ENCODE results near the gene FDXR. TPM values are rescaled to one million over a fixed set of nuclear protein-coding genes. Genes with fewer than 3 reads are reported as not detected.
"Not testable (repeated sequence)": the region's sequence is repeated elsewhere in the genome, so short reads cannot be mapped to it uniquely, and the experiment has no call there.

The FDXR gene
- total RNA-seq, 2 donors from 2014 or later, result 4.5 to 8.7 TPM

GRCh38 chr17:74909097-74909496, 36.3 kb upstream of the FDXR start:
- not testable (repeated sequence) for H3K4me3 Mint-ChIP-seq; H3K27me3 Mint-ChIP-seq; H3K36me3 Mint-ChIP-seq (ENCODE audit: low read depth); H3K27ac Mint-ChIP-seq; H3K9me3 ChIP-seq (ENCODE audit: control insufficient read depth, low read length, poor library complexity, severe bottlenecking); DNase-seq; H3K4me1 Mint-ChIP-seq; ATAC-seq

- ATAC-seq (no peak), DNase-seq (no peak)
- Mint-ChIP-seq H3K27me3 (peaks cover 16% of the 10 kb centered on the region), H3K4me3 (no peak overlapping the region), H3K27ac (no peak overlapping the region), H3K36me3 (ENCODE audit: low read depth) (no peaks in the 10 kb centered on the region), H3K4me1 (peaks cover 4% of the 10 kb centered on the region)
- H3K9me3 ChIP-seq (ENCODE audit: control insufficient read depth, low read length, poor library complexity, severe bottlenecking), result no peaks in the 10 kb centered on the region
Observed at GRCh38 chr17:74907012-74907411, 34.2 kb upstream of the FDXR start.

- peaks cover 21% of the 10 kb centered on the region for H3K27me3 Mint-ChIP-seq
- not testable (repeated sequence) for H3K4me1 Mint-ChIP-seq; DNase-seq; H3K4me3 Mint-ChIP-seq; H3K36me3 Mint-ChIP-seq (ENCODE audit: low read depth); ATAC-seq; H3K9me3 ChIP-seq (ENCODE audit: control insufficient read depth, low read length, poor library complexity, severe bottlenecking); H3K27ac Mint-ChIP-seq
Observed at GRCh38 chr17:74906214-74906793, 33.5 kb upstream of the FDXR start.

- H3K27ac Mint-ChIP-seq, result no peak overlapping the region
- H3K4me3 Mint-ChIP-seq, result no peak overlapping the region
- no peaks in the 10 kb centered on the region for H3K36me3 Mint-ChIP-seq (ENCODE audit: low read depth)
- H3K27me3 Mint-ChIP-seq, result peaks cover 34% of the 10 kb centered on the region
- H3K9me3 ChIP-seq (ENCODE audit: control insufficient read depth, low read length, poor library complexity, severe bottlenecking), result no peaks in the 10 kb centered on the region
- H3K4me1 Mint-ChIP-seq, result peaks cover 4% of the 10 kb centered on the region
- ATAC-seq (no peak), DNase-seq (no peak)
Observed at GRCh38 chr17:74904687-74905409, 32.1 kb upstream of the FDXR start.

GRCh38 chr17:74903671-74904070, 30.9 kb upstream of the FDXR start:
- Mint-ChIP-seq H3K27me3 (peaks cover 29% of the 10 kb centered on the region), H3K4me3 (no peak overlapping the region), H3K27ac (peak overlapping the region; percentile 19), H3K4me1 (peaks cover 4% of the 10 kb centered on the region), H3K36me3 (ENCODE audit: low read depth) (no peaks in the 10 kb centered on the region)
- ATAC-seq (no peak), DNase-seq (no peak)
- no peaks in the 10 kb centered on the region for H3K9me3 ChIP-seq (ENCODE audit: control insufficient read depth, low read length, poor library complexity, severe bottlenecking)

GRCh38 chr17:74903034-74903433, 30.2 kb upstream of the FDXR start:
- Mint-ChIP-seq H3K27ac (no peak overlapping the region), H3K27me3 (peaks cover 29% of the 10 kb centered on the region), H3K36me3 (ENCODE audit: low read depth) (no peaks in the 10 kb centered on the region), H3K4me1 (no peaks in the 10 kb centered on the region), H3K4me3 (no peak overlapping the region)
- DNase-seq, result no peak
- ATAC-seq, result no peak
- H3K9me3 ChIP-seq (ENCODE audit: control insufficient read depth, low read length, poor library complexity, severe bottlenecking), result no peaks in the 10 kb centered on the region

GRCh38 chr17:74901353-74902135, 28.8 kb upstream of the FDXR start:
- peaks cover under 1% of the 10 kb centered on the region for H3K36me3 Mint-ChIP-seq (ENCODE audit: low read depth)
- DNase-seq, result no peak
- peaks cover 34% of the 10 kb centered on the region for H3K27me3 Mint-ChIP-seq
- no peaks in the 10 kb centered on the region for H3K9me3 ChIP-seq (ENCODE audit: control insufficient read depth, low read length, poor library complexity, severe bottlenecking)
- no peak for ATAC-seq
- peaks cover under 1% of the 10 kb centered on the region for H3K4me1 Mint-ChIP-seq
- H3K4me3 Mint-ChIP-seq, result no peak overlapping the region
- H3K27ac Mint-ChIP-seq, result no peak overlapping the region

GRCh38 chr17:74900208-74900607, 27.4 kb upstream of the FDXR start:
- DNase-seq (no peak), ATAC-seq (no peak)
- H3K9me3 ChIP-seq (ENCODE audit: control insufficient read depth, low read length, poor library complexity, severe bottlenecking), result no peaks in the 10 kb centered on the region
- peaks cover 4% of the 10 kb centered on the region for H3K4me1 Mint-ChIP-seq
- peaks cover 4% of the 10 kb centered on the region for H3K36me3 Mint-ChIP-seq (ENCODE audit: low read depth)
- no peak overlapping the region for H3K4me3 Mint-ChIP-seq
- H3K27me3 Mint-ChIP-seq, result peaks cover 46% of the 10 kb centered on the region
- no peak overlapping the region for H3K27ac Mint-ChIP-seq

GRCh38 chr17:74898376-74898946, 25.7 kb upstream of the FDXR start:
- Mint-ChIP-seq H3K27ac (no peak overlapping the region), H3K4me1 (peaks cover 6% of the 10 kb centered on the region), H3K4me3 (no peak overlapping the region), H3K36me3 (ENCODE audit: low read depth) (peaks cover 6% of the 10 kb centered on the region), H3K27me3 (peaks cover 57% of the 10 kb centered on the region)
- ATAC-seq (no peak), DNase-seq (no peak)
- H3K9me3 ChIP-seq (ENCODE audit: control insufficient read depth, low read length, poor library complexity, severe bottlenecking), result no peaks in the 10 kb centered on the region

- H3K27ac Mint-ChIP-seq, result no peak overlapping the region
- peaks cover 8% of the 10 kb centered on the region for H3K36me3 Mint-ChIP-seq (ENCODE audit: low read depth)
- H3K27me3 Mint-ChIP-seq, result peaks cover 32% of the 10 kb centered on the region
- H3K9me3 ChIP-seq (ENCODE audit: control insufficient read depth, low read length, poor library complexity, severe bottlenecking), result no peaks in the 10 kb centered on the region
- DNase-seq (no peak), ATAC-seq (no peak)
- H3K4me1 Mint-ChIP-seq, result peaks cover 8% of the 10 kb centered on the region
- H3K4me3 Mint-ChIP-seq, result peak overlapping the region; percentile 84
Observed at GRCh38 chr17:74893936-74894671, 21.3 kb upstream of the FDXR start.

GRCh38 chr17:74892974-74893911, 20.4 kb upstream of the FDXR start, which contains the start of gene FADS6:
FADS6 (minus strand) TSS chr17:74893633; CDS start chr17:74893595, 38 bp downstream.
- peaks cover 8% of the 10 kb centered on the region for H3K4me1 Mint-ChIP-seq
- no peak for DNase-seq
- ATAC-seq, result peak; percentile 66
- H3K36me3 Mint-ChIP-seq (ENCODE audit: low read depth), result peaks cover 8% of the 10 kb centered on the region
- H3K27me3 Mint-ChIP-seq, result peaks cover 32% of the 10 kb centered on the region
- no peak within 1 kb of the TSS for H3K27ac Mint-ChIP-seq
- peak within 1 kb of the TSS; percentile 84 for H3K4me3 Mint-ChIP-seq
- no peaks in the 10 kb centered on the region for H3K9me3 ChIP-seq (ENCODE audit: control insufficient read depth, low read length, poor library complexity, severe bottlenecking)

Data from T-helper 17 cell (primary cell).